ENCODE results near the gene EPHA7. TPM values are rescaled to one million over a fixed set of nuclear protein-coding genes. Genes with fewer than 3 reads are reported as not detected.

The EPHA7 gene
- total RNA-seq, 1 donor from 2014 or later: 12.4 TPM

DNA sequence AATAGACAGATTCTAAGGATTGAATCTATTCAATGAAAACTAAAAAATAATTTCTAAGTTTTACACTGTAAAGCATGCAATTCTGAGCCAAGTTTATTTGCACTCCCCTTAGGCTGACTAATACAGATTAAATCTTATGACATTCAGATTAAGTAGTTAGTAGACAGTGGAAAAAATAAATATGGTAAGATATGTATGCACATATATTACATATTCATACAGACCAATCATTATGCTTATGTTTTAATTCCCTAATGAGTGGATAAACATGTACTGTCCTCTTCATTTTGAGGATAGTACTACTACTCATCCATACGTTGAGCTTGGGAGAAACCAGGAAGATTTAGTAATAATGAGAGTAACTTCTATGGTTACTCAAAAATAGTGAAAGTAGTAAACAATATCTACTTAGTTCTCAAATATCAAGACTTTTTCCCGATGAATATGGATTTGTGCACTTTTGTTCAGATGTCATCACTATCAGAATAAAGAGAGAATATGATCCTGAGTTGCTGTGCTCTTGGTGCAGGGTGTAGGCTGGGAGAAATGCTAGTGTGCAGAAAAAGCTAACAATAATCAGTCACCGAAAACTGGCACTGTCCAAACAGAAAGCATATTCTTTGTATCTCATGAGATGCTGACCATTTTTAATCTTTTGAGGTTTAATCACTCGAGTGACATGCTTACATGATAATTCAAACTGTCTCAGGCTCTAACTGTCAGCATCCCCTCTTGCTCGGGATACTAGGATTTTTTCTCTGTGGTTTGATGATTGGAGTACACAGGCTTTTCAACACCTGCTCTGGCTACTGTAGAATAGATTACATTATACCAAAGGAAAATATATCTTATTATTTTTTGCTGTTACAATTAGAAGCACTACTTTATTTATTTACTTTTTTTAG lies 111.6 kb downstream of the EPHA7 start:
- H3K9me3 Mint-ChIP-seq: peaks cover 12% of the 10 kb centered on the region
- no peak for DNase-seq (ENCODE audit: low spot score in 2 of 2, unreplicated experiment in 2 of 2)
- no peaks in the 10 kb centered on the region for H3K27me3 Mint-ChIP-seq (ENCODE audit: low read depth)
- no peak overlapping the region for H3K4me3 Mint-ChIP-seq
- TF ChIP-seq, protein P1, sequence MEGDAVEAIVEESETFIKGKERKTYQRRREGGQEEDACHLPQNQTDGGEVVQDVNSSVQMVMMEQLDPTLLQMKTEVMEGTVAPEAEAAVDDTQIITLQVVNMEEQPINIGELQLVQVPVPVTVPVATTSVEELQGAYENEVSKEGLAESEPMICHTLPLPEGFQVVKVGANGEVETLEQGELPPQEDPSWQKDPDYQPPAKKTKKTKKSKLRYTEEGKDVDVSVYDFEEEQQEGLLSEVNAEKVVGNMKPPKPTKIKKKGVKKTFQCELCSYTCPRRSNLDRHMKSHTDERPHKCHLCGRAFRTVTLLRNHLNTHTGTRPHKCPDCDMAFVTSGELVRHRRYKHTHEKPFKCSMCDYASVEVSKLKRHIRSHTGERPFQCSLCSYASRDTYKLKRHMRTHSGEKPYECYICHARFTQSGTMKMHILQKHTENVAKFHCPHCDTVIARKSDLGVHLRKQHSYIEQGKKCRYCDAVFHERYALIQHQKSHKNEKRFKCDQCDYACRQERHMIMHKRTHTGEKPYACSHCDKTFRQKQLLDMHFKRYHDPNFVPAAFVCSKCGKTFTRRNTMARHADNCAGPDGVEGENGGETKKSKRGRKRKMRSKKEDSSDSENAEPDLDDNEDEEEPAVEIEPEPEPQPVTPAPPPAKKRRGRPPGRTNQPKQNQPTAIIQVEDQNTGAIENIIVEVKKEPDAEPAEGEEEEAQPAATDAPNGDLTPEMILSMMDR (IDR thresholded peaks at IDR 0.05; ENCODE audit: unreplicated experiment): no peak
- no peak overlapping the region for H3K27ac Mint-ChIP-seq
- peaks cover 4% of the 10 kb centered on the region for H3K36me3 Mint-ChIP-seq
- no peaks in the 10 kb centered on the region for H3K4me1 Mint-ChIP-seq

DNA sequence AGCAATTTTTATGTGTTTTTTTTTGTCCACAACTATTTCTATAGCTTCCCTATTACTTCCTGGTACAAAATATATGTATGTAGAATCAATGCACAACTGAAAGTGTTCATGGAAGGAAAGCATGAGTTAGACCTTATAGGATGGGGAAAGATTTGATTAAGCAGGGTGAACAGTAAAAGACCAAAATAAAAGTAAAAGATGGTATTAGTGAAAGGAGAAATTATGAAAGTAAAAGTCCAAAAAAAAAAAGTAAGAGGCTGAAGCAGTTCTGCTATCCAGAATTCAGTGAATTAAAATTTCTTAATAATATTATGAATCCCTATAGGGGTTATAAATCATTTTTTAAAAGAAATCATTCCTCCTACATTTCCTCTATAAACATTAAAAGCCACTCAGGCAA lies 114.3 kb downstream of the EPHA7 start:
- no peak for DNase-seq (ENCODE audit: low spot score in 2 of 2, unreplicated experiment in 2 of 2)
- TF ChIP-seq, protein P1 (IDR thresholded peaks at IDR 0.05; ENCODE audit: unreplicated experiment): no peak
- Mint-ChIP-seq H3K36me3 (no peaks in the 10 kb centered on the region), H3K27ac (no peak overlapping the region), H3K27me3 (ENCODE audit: low read depth) (no peaks in the 10 kb centered on the region), H3K9me3 (no peaks in the 10 kb centered on the region), H3K4me1 (no peaks in the 10 kb centered on the region), H3K4me3 (no peak overlapping the region)

DNA sequence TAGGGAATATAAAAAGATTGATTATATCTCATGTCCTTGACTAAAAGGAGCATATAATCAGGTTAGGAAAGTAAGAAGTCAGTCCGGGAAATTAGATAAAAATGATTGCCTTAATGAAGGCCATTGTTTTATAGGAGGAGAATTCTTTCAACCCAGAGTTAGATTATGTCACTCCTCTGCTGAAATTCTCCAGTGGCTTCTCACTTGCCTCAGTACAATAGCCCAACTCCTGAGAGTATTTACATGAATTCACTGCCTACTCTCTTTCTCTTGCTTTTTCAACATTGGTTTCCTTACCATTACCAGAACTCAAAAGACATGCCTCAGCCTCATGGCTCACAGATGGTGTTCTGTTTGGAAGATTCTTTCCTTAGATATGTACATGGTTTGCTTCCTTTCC lies 114.9 kb downstream of the EPHA7 start:
- H3K4me3 Mint-ChIP-seq: no peak overlapping the region
- no peaks in the 10 kb centered on the region for H3K4me1 Mint-ChIP-seq
- no peak overlapping the region for H3K27ac Mint-ChIP-seq
- H3K27me3 Mint-ChIP-seq (ENCODE audit: low read depth): no peaks in the 10 kb centered on the region
- peaks cover 4% of the 10 kb centered on the region for H3K9me3 Mint-ChIP-seq
- no peak for DNase-seq (ENCODE audit: low spot score in 2 of 2, unreplicated experiment in 2 of 2)
- TF ChIP-seq, protein P1 (IDR thresholded peaks at IDR 0.05; ENCODE audit: unreplicated experiment): no peak
- no peaks in the 10 kb centered on the region for H3K36me3 Mint-ChIP-seq

DNA sequence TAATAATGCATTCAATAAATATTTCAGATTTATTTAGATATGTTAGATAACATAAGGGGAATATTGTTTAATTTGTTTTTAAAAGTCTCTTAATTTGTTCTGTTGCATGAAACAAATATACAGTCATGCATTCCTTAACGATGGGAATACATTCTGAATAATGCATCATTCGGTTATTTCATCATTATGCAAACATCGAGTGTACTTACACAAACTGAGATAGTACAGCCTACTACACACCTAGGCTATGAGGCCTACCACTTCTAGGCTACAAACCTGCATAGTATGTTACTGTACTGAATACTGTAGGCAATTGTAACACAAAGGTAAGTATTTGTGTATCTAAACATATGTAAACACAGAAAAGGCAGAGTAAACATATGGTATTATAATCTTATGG lies 118.7 kb downstream of the EPHA7 start:
- H3K27ac Mint-ChIP-seq: no peak overlapping the region
- no peak overlapping the region for H3K4me3 Mint-ChIP-seq
- TF ChIP-seq, protein P1 (IDR thresholded peaks at IDR 0.05; ENCODE audit: unreplicated experiment): no peak
- H3K4me1 Mint-ChIP-seq: no peaks in the 10 kb centered on the region
- peaks cover 6% of the 10 kb centered on the region for H3K9me3 Mint-ChIP-seq
- no peaks in the 10 kb centered on the region for H3K27me3 Mint-ChIP-seq (ENCODE audit: low read depth)
- H3K36me3 Mint-ChIP-seq: no peaks in the 10 kb centered on the region
- DNase-seq (ENCODE audit: low spot score in 2 of 2, unreplicated experiment in 2 of 2): no peak

DNA sequence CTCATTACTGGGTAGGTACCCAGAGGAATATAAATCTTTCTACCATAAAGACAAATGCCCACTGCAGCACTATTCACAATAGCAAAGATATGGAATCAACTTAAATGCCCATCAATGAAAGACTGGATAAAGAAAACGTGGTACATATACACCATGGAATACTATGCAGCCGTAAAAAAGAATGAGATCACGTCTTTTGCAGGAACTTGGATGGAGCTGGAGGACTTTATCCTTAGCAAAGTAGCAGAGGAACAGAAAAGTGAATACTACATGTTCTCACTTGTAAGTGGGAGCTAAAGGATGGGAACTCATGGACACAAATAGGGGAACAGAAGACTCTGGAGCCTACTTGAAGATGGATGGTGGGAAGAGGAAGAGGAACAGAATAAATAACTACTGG lies 119.7 kb downstream of the EPHA7 start:
- H3K4me1 Mint-ChIP-seq: no peaks in the 10 kb centered on the region
- no peak for DNase-seq (ENCODE audit: low spot score in 2 of 2, unreplicated experiment in 2 of 2)
- no peaks in the 10 kb centered on the region for H3K27me3 Mint-ChIP-seq (ENCODE audit: low read depth)
- H3K36me3 Mint-ChIP-seq: no peaks in the 10 kb centered on the region
- peaks cover 6% of the 10 kb centered on the region for H3K9me3 Mint-ChIP-seq
- TF ChIP-seq, protein P1 (IDR thresholded peaks at IDR 0.05; ENCODE audit: unreplicated experiment): no peak
- H3K27ac Mint-ChIP-seq: no peak overlapping the region
- no peak overlapping the region for H3K4me3 Mint-ChIP-seq

All from mesothelial cell of epicardium (in vitro differentiated cells).